Endothelial cell of umbilical vein (primary cell): ENCODE results near the gene ARL5B.

Experiments used
- EZH2 ChIP-seq: IDR thresholded peaks from 2 replicates; pipeline ENCODE4 v1.6.1; 2012; ENCODE audit warnings: borderline replicate concordance, low read depth, mild to moderate bottlenecking, moderate library complexity, low read length, inconsistent platforms; ENCODE audit not compliant: severe bottlenecking
- FOS ChIP-seq: IDR thresholded peaks from 2 replicates; pipeline ENCODE4 v1.6.1; 2011; ENCODE audit warnings: mild to moderate bottlenecking, low read length, moderate library complexity, borderline replicate concordance; ENCODE audit not compliant: insufficient read depth
- JUN ChIP-seq: IDR thresholded peaks from 2 replicates; pipeline ENCODE4 v1.6.1; 2011; ENCODE audit warnings: borderline replicate concordance, low read depth; ENCODE audit not compliant: insufficient read length, insufficient read depth
- MAX ChIP-seq: IDR thresholded peaks from 2 replicates; pipeline ENCODE4 v1.6.1; 2011; ENCODE audit not compliant: insufficient read depth, insufficient read length
- MYC ChIP-seq: IDR thresholded peaks from one replicate; pipeline ENCODE4 v1.6.1; 2011; ENCODE audit warnings: mild to moderate bottlenecking, low read depth, low read length
- POLR2A ChIP-seq: IDR thresholded peaks from 2 replicates; pipeline ENCODE4 v1.6.1; 2012; ENCODE audit warnings: low read depth, mild to moderate bottlenecking, control low read depth, low read length
- POLR2AphosphoS5 ChIP-seq: IDR thresholded peaks from 2 replicates; pipeline ENCODE4 v1.6.1; 2012; ENCODE audit warnings: low read depth, mild to moderate bottlenecking, control low read depth, low read length, moderate library complexity; ENCODE audit not compliant: insufficient read depth
- TF ChIP-seq, protein P1 (sequence below), 2 donors: IDR thresholded peaks; 1 replicate in 1 of 2; 2 replicates in 1 of 2; pipeline ENCODE4 v1.5.1; 2011; ENCODE audit warnings: low read length in 2 of 2, mild to moderate bottlenecking in 2 of 2, moderate library complexity in 2 of 2, control low read depth in 1 of 2, inconsistent platforms in 1 of 2, low read depth in 1 of 2; ENCODE audit not compliant: insufficient read depth in 1 of 2; ENCODE audit errors: extremely low read depth in 1 of 2

- no peak for TF ChIP-seq POLR2AphosphoS5
- TF ChIP-seq, protein P1, sequence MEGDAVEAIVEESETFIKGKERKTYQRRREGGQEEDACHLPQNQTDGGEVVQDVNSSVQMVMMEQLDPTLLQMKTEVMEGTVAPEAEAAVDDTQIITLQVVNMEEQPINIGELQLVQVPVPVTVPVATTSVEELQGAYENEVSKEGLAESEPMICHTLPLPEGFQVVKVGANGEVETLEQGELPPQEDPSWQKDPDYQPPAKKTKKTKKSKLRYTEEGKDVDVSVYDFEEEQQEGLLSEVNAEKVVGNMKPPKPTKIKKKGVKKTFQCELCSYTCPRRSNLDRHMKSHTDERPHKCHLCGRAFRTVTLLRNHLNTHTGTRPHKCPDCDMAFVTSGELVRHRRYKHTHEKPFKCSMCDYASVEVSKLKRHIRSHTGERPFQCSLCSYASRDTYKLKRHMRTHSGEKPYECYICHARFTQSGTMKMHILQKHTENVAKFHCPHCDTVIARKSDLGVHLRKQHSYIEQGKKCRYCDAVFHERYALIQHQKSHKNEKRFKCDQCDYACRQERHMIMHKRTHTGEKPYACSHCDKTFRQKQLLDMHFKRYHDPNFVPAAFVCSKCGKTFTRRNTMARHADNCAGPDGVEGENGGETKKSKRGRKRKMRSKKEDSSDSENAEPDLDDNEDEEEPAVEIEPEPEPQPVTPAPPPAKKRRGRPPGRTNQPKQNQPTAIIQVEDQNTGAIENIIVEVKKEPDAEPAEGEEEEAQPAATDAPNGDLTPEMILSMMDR (IDR thresholded peaks at IDR 0.05; ENCODE audit: extremely low read depth in 1 of 2, insufficient read depth in 1 of 2, low read depth in 1 of 2, low read length in 2 of 2): no peak
- TF ChIP-seq EZH2: no peak
- TF ChIP-seq POLR2A: no peak
- TF ChIP-seq FOS: no peak
- TF ChIP-seq MAX: no peak
- TF ChIP-seq MYC: no peak
- TF ChIP-seq JUN: no peak
Measured at GRCh38 chr10:18690541-18690940, 31.3 kb downstream of the ARL5B start.
